GM19452 (cell line): ENCODE data around the gene ARFGAP3.
"Not testable (repeated sequence)": the region's sequence is repeated elsewhere in the genome, so short reads cannot be mapped to it uniquely, and the experiment has no call there.

Experiments
- ATAC-seq: cut with Tn5 transposase; IDR thresholded peaks from one replicate; pipeline ENCODE4 v1.9.1; 2021; ENCODE audit not compliant: unreplicated experiment

ARFGAP3 gene

GRCh38 chr22:42770941-42771647 is 86.0 kb downstream of the ARFGAP3 start:
- ATAC-seq, result no peak

DNA sequence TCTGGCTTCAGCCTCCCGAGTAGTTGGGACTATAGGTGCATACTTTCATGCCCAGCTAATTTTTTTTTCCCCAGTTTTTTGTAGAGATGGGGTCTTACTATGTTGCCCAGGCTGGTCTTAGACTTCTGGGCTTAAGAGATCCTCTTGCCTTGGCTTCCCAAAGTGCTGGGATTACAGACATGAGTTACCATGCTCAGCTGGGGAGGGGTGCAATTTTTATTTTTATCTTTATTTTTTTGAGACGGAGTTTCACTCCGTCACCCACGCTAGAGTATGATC is 86.7 kb downstream of the ARFGAP3 start:
- no peak for ATAC-seq

GRCh38 chr22:42769574-42770447 is 87.3 kb downstream of the ARFGAP3 start:
- peak; percentile 78 for ATAC-seq

- no peak for ATAC-seq
Measured at GRCh38 chr22:42769238-42769573, 87.9 kb downstream of the ARFGAP3 start.

DNA sequence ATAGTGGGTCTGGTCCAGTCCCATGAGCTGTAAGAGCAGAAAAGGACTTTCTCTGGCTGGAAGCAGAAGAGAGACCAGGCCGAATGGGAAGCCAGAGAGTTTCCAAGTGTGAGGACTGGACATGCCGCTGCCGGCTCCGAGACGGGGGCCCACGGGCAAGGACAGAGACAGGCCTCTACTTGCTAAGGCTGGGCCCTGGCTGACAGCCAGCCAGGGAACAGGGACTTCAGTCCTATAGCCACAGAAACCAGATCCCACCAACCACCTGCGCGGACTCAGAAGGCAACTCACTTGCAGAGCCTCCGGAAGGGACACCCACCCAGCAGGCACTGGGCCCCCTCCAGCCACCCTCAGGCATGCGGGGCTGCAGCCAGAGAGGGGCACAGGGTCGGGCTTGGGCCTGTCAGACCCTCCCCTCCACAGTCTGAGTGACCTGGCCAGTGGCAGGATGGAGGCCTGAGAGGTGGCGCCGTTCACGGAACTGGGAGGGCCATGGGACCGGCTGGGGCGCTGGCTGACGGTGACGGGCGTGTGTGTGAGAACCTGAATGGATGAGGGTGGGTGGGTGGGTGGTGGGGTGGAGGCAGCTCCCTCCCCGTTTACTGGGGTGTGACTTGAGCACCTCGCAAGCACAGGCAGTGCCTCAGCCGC is 88.6 kb downstream of the ARFGAP3 start:
- no peak for ATAC-seq

GRCh38 chr22:42766860-42767259 is 90.2 kb downstream of the ARFGAP3 start:
- no peak for ATAC-seq

DNA sequence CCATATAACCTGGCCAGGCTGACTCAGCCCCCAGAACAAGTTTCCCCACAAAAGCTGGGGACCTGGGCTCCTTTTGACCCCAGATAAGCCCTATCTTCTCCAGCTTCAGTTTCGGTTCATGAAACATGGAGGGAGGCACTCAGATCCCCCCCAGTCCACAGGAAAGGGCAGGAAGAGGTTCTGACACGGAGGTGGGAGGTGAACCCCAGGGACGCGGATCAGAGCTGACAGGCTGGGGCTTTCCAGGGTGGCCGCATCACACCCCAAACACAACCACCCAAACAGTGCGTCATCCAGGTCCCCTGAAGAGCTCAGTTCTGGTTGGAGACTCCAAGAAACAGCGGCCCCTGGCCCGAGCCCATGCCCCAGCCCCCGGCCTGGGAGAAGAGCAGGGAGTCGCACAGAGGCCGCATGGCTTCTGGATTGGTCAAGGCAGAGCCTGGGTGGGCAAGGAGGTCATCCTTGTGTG is 92.1 kb downstream of the ARFGAP3 start:
- no peak for ATAC-seq

- no peak for ATAC-seq
Measured at GRCh38 chr22:42763965-42764480, 93.0 kb downstream of the ARFGAP3 start.

DNA sequence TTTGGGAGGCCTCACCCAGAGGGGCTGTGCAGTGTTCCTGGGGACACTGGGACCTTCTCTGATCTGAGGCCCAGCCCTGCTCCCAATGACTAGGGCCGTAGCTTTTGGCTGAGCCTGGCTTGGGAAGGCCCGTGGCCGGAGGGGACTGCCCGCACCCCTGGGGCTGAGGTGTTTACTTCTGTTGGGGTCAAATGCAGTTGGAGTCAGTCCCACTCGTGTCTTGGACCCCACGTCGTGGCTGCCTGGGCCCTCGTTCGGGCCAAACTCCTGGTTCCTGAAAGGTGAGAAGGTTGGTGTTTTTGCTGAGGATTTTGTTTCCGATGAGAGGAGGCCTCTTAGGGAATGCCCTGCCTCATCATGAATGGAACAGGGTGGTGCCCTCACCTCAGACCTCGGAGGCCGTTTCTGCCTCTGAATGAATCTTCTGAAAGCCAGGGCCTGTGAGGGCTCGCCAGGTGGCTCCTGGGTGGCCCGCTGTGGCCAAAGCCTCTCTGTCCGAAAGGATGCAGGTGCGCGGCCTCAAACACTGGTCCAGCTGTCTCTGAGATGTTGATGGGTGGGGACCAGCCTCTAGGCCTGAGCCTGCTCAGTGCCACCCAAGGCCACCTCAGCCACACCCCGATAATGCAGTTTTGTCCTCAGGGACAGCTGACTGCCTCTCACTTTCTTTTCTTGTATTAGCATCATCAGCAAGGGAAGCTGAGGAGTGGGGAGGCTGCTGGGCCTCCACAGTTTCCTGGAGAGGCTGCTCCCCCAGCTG is 96.1 kb downstream of the ARFGAP3 start:
- ATAC-seq, result no peak

DNA sequence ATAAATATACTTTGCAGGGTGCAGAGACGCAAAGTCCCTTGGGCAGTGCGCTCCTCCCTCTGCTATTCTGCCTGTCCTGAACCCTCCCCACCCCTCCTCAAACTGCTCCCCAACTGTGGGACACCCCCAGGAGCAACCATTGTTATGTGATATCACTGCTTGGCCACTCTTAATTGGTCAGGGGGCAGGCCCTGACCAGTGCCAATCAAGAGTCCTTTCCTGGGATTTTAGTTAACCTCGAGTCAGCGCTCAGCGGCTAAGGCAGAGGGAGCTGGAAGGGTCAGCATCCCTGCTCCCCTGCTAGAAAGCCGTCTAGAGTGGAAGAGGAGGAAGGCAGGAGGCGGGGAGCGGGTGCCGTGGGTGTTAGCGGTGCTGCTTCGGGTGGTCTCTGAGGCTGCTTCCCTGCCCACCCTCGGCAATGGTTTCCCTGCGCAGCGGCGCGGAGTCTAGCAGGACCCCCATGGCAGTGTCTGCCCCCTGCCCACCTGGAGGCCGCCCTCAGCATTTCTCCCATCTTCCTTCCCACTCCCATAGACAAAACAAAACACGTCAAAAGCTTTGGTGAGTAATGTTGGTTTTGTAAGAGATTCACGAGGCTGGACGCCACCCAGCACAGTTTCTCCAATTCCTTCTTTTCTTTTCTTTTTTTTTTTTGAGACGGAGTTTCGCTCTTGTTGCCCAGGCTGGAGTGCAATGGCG is 98.0 kb downstream of the ARFGAP3 start:
- ATAC-seq, result no peak

DNA sequence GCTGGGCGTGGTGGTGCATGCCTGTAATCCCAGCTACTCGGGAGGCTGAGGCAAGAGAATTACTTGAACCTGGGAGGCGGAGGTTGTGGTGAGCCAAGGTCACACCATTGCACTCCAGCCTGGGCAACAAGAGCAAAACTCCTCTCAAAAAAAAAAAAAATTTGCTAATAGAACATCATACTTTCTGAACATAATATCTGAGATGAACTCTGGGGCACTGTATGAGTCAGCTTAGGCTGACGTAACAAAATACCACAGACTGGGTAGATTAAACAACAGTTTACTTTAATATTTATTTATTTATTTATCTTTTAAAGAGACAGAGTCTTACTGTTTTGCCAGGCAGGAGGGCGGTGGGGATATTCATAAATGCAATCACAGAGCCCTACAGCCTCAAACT is 101.5 kb downstream of the ARFGAP3 start:
- ATAC-seq, result not testable (repeated sequence)

DNA sequence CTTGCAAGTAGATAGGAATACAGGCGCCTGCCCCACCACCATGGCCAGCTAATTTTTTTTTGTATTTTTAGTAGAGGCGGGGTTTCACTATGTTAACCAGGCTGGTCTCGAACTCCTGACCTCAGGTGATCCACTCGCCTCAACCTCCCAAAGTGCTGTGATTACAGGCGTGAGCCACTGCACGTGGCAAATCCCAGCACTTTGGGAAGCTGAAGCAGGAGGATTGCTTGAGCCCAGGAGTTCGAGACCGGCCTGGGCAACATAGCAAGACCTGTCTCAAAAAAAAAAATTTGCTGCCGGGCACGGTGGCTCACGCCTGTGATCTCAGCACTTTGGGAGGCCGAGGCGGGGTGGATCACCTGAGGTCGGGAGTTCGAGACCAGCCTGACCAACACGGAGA is 102.0 kb downstream of the ARFGAP3 start:
- not testable (repeated sequence) for ATAC-seq

- ATAC-seq, result no peak
Measured at GRCh38 chr22:42754658-42755057, 102.4 kb downstream of the ARFGAP3 start.

- ATAC-seq, result no peak
Measured at GRCh38 chr22:42752912-42753311, 104.2 kb downstream of the ARFGAP3 start.

- ATAC-seq, result no peak
Measured at GRCh38 chr22:42752230-42752746, 104.8 kb downstream of the ARFGAP3 start.

DNA sequence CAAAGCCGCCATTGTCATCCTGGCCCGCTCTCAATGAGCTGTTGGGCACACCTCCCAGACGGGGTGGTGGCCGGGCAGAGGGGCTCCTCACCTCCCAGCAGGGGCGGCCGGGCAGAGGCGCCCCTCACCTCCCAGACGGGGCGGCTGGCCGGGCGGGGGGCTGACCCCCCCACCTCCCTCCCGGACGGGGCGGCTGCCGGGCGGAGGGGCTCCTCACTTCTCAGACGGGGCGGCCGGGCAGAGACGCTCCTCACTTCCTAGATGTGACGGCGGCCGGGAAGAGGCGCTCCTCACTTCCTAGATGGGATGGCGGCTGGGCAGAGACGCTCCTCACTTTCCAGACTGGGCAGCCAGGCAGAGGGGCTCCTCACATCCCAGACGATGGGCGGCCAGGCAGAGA is 106.7 kb downstream of the ARFGAP3 start:
- not testable (repeated sequence) for ATAC-seq

GRCh38 chr22:42747701-42748513 is 109.2 kb downstream of the ARFGAP3 start:
- ATAC-seq, result no peak
